Suprapubic skin (tissue), 4 donors: ENCODE results near the gene LHB.

ENCODE experiments used
- EP300 ChIP-seq: sonication (generic); formaldehyde crosslinking; IDR thresholded peaks from one replicate; pipeline ENCODE4 v1.6.1; 2017; ENCODE audit warnings: antibody characterized with exemption
- POLR2AphosphoS5 ChIP-seq, 3 donors: sonication (generic); formaldehyde crosslinking; IDR thresholded peaks; one replicate each; pipeline ENCODE4 v1.6.1; 2017; ENCODE audit warnings: antibody characterized with exemption in 3 of 3

DNA sequence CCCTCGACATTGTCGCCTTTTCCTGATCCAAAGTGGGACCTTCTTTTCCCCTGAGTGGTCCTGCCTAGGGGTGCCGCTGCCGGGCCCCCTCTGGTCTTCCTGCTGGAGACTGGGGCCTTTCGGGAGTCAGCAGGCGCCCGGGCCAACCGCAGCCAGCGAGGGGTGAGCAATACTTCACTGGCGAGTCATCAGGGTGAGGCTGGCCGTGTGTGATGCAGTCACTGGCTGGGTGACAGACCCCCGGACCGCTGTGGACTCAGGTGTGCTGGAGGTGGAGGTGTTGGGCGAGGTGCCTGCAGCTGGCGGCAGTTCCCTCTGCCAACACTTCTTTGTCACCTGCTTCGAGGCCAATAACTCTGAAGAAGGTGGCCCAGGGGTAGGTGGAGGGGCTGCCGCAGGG lies 25.3 kb upstream of the LHB start:
- TF ChIP-seq EP300 (no peak), POLR2AphosphoS5 (IDR thresholded peaks at IDR 0.05) (no peak)
